Ureter (tissue), 1 donor: Measurements from ENCODE around the gene FAT1. TPM values are rescaled to one million over a fixed set of nuclear protein-coding genes. Genes with fewer than 3 reads are reported as not detected.

Experiments used
- DNase-seq: peaks from one replicate; pipeline ENCODE4 v3.0.0-alpha.2; 2020; ENCODE audit warnings: low spot score
- total RNA-seq: library from RNA; stranded (reverse); gene quantifications from one replicate; pipeline ENCODE4 v1.2.4, GENCODE V29; 2023
- donor health status: DM: yes; HTN: yes; CAD: no.

The FAT1 gene
- total RNA-seq, 1 donor from 2014 or later, result 185 TPM

- no peak for DNase-seq
Measured at GRCh38 chr4:186570193-186570996, 153.3 kb downstream of the FAT1 start.

GRCh38 chr4:186569533-186570192 is 154.0 kb downstream of the FAT1 start:
- no peak for DNase-seq

- DNase-seq, result no peak
Measured at GRCh38 chr4:186566068-186566467, 157.6 kb downstream of the FAT1 start.

GRCh38 chr4:186563761-186564160 is 159.9 kb downstream of the FAT1 start:
- no peak for DNase-seq

GRCh38 chr4:186561748-186562147 is 161.9 kb downstream of the FAT1 start:
- no peak for DNase-seq

- DNase-seq, result no peak
Measured at GRCh38 chr4:186560647-186561046, 163.0 kb downstream of the FAT1 start.

GRCh38 chr4:186557486-186557885 is 166.2 kb downstream of the FAT1 start:
- no peak for DNase-seq

- DNase-seq, result no peak
Measured at GRCh38 chr4:186557061-186557460, 166.6 kb downstream of the FAT1 start.

- no peak for DNase-seq
Measured at GRCh38 chr4:186554914-186555827, 168.5 kb downstream of the FAT1 start, which contains the start of gene MTNR1A. TSS of gene MTNR1A (minus strand) at chr4:186555567. CDS start at chr4:186555365, 202 bp downstream.

GRCh38 chr4:186554539-186554913 is 169.1 kb downstream of the FAT1 start:
- DNase-seq, result no peak

- no peak for DNase-seq
Measured at GRCh38 chr4:186553717-186554116, 169.9 kb downstream of the FAT1 start.

GRCh38 chr4:186551849-186552248 is 171.8 kb downstream of the FAT1 start:
- no peak for DNase-seq

GRCh38 chr4:186545436-186545835 is 178.2 kb downstream of the FAT1 start:
- DNase-seq, result no peak

GRCh38 chr4:186543206-186543605 is 180.4 kb downstream of the FAT1 start:
- DNase-seq, result no peak

- DNase-seq, result no peak
Measured at GRCh38 chr4:186541801-186542200, 181.9 kb downstream of the FAT1 start.

- DNase-seq, result no peak
Measured at GRCh38 chr4:186537843-186538521, 185.7 kb downstream of the FAT1 start.

Other genes starting within 250 kb of the FAT1 start
- not detected for gene MTNR1A, start 168.3 kb downstream of the FAT1 start, total RNA-seq